GM12865 (cell line): Measurements from ENCODE around the gene ORMDL3.
"Not testable (repeated sequence)": the region's sequence is repeated elsewhere in the genome, so short reads cannot be mapped to it uniquely, and the experiment has no call there.

Experiments used
- DNase-seq: peaks from one replicate; pipeline ENCODE4 v3.0.0; 2010; ENCODE audit warnings: low read depth
- H3K4me3 ChIP-seq: 2 replicates; pipeline ENCODE4 v1.5.1; 2011; ENCODE audit warnings: mild to moderate bottlenecking, low read depth, low read length, control low read depth
- CTCF ChIP-seq: IDR thresholded peaks from 2 replicates; pipeline ENCODE4 v1.5.1; 2011; ENCODE audit warnings: low read length, control low read depth, low read depth, inconsistent platforms; ENCODE audit not compliant: insufficient read depth; ENCODE audit errors: missing control alignments

The ORMDL3 gene

GRCh38 chr17:39919087-39919683 lies 8.2 kb downstream of the ORMDL3 start:
- no peak for TF ChIP-seq CTCF
- no peak overlapping the region for H3K4me3 ChIP-seq
- DNase-seq = no peak

GRCh38 chr17:39916918-39917317 lies 10.5 kb downstream of the ORMDL3 start:
- TF ChIP-seq CTCF = no peak
- H3K4me3 ChIP-seq = no peak overlapping the region
- no peak for DNase-seq

GRCh38 chr17:39915559-39915958 lies 11.8 kb downstream of the ORMDL3 start:
- H3K4me3 ChIP-seq = no peak overlapping the region
- peak; percentile 78 for DNase-seq
- TF ChIP-seq CTCF = no peak

GRCh38 chr17:39913989-39914388 lies 13.4 kb downstream of the ORMDL3 start:
- H3K4me3 ChIP-seq = no peak overlapping the region
- TF ChIP-seq CTCF = no peak
- DNase-seq = no peak

GRCh38 chr17:39908789-39909352 lies 18.5 kb downstream of the ORMDL3 start:
- TF ChIP-seq CTCF = no peak
- no peak for DNase-seq
- H3K4me3 ChIP-seq = no peak overlapping the region

- H3K4me3 ChIP-seq = no peak overlapping the region
- no peak for TF ChIP-seq CTCF
- DNase-seq = no peak
Observed at GRCh38 chr17:39904990-39905288, 22.5 kb downstream of the ORMDL3 start.

GRCh38 chr17:39903158-39903884 lies 24.1 kb downstream of the ORMDL3 start:
- no peak overlapping the region for H3K4me3 ChIP-seq
- TF ChIP-seq CTCF = no peak
- DNase-seq = no peak

GRCh38 chr17:39902027-39902426 lies 25.4 kb downstream of the ORMDL3 start:
- not testable (repeated sequence) for DNase-seq, H3K4me3 ChIP-seq
